Glomerular visceral epithelial cell (primary cell): ENCODE results near the gene HAND1.

Experiments used
- DNase-seq: peaks from one replicate; pipeline ENCODE4 v3.0.0-alpha.2; 2016; ENCODE audit errors: extremely low spot score

The HAND1 gene

GRCh38 chr5:154479160-154479943, 1.3 kb upstream of the HAND1 start:
- DNase-seq = no peak

- no peak for DNase-seq
These were observed 729 bp upstream of the HAND1 start for GRCh38 chr5:154478752-154479159.

DNA sequence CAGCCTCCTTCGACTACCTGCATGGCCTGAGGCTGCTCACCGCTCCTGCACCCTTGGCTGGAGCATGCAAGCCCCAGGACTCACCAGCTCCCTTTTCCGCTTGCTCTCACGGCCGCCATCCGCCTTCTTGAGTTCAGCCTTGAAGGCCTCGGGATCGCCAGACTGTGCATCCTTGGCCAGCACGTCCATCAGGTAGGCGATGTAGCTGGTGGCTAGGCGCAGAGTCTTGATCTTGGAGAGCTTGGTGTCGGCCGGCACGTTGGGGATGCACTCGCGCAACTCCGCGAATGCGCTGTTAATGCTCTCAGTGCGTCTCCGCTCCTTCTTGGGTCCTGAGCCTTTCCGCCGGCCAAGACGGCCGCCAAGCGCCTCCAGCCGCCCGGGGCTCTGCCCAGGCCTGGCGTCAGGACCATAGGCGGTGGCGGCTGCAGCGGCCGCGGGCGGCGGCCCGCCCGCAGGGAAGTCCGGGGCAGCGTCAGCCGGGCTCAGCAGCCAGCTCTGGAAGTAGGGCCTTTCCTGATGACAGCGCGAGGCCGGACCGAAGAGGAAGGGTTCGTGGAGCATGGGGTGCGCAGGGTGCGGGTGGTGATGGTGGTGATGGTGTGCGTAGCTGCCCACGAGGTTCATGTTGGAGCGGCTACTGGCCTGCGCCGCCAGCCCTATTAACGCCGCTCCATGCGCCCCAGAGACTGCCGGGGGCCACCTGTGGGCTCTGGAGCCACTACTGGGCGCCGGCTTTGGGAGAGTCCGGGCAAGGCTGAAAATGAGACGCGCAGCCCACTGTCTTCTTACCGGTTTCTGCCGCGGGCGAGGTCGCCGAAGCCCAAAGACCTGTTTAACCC, 424 bp downstream of the HAND1 start:
- DNase-seq = peak; percentile 22

- no peak for DNase-seq
These were observed 1.4 kb downstream of the HAND1 start for GRCh38 chr5:154476354-154477205.

- no peak for DNase-seq
These were observed 2.3 kb downstream of the HAND1 start for GRCh38 chr5:154475591-154476353.

DNA sequence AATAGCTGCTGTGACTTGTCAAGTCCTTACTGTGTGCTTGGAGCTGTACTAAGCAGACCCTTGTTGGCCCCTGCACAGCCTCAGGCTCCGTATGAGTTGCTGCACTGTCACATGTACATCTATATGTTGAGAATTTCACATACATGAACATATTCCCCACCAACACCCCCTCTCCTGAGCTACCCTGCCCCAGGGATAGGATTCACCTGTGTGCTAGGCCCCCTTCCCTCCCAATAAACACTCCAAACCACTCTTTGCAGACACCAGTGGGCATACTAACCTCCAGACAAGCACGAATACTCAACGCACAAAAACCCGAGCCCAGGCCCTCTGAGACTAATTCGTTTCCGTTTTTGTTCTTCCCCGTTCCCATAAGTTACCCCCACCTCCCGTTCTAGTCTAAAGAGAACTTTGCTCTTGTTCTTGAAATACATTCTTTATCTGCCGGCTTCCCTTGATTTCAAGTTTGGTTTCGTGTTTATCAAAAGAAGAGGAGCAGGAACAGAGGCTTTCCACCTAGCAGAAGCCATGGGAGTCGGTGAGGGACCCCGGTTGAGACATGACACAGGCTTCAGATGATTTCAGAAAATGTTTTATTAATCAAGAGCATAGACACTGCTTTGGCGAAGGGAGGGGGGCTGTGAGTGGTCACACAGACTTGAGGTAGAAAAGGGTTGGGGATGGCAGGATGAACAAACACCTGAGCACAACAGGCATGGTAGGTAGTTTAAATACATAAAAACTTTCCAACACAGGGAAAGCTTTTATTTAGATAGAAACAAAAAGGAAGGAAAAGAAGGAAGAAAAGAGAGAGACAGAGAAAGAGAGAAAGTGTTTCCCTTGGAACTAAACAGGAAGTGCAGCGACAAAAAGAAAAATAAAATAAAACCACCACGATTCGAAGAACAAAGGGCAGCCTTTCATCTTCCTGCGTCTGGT, 3.4 kb downstream of the HAND1 start:
- no peak for DNase-seq

GRCh38 chr5:154473581-154474283, 4.3 kb downstream of the HAND1 start:
- DNase-seq = no peak

DNA sequence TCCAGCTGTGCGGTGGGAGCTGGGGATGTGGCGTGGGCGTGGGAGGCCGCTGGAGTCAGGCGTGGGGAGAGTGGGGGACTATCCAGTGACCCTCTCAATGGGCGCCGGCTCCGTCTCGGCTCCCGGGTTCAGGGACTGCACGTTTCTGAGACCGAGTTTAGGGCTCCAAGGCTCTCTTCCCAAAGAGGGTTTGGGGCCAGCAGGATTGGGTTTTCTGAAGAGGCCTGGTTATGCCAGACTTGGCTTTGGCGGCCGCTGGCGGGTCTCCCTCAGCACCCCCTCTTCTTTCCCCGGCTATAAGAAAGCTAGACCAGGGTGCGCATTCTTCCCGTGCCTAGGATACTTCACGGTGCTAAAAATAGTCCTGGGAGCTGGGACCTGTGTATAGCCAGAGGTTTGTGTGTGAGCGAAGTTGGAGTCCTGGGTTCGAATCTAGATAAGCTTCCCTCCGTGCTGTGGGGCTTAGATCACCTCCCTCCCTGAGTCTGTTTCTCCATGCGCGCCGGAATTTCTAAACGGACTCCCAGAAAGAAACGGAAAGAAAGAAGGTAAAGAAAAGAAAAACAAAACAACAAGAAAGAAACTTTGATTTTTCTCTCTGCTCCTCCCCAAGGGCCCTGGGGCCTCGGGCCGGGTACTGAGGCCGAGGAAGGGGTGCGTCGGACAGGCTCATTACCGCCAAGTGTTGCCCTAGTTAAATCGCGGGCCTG, 5.0 kb downstream of the HAND1 start:
- no peak for DNase-seq

GRCh38 chr5:154470947-154471870, 6.8 kb downstream of the HAND1 start:
- no peak for DNase-seq

- DNase-seq = no peak
These were observed 7.9 kb downstream of the HAND1 start for GRCh38 chr5:154470137-154470536.

GRCh38 chr5:154467655-154468354, 10.2 kb downstream of the HAND1 start:
- peak; percentile 72 for DNase-seq

DNA sequence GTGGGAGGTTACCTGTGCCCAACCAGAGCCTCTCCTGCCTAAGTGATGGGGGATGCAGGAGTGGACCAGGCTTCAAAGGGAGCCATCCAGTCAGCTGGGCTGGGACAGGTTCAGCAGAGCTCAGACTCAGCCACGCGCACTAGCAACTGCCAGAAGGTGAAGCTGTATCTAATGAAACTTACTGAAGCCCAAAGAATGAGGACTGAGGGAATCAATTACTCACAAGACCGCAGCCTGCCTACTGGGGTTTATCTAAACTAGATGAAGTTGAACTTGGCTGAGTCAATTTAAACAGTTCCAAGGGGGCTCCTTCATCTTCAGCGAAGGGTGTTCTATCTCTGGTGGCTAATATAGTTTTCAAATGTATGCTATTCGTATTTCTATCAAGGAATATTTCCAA, 11.4 kb downstream of the HAND1 start:
- DNase-seq = peak; percentile 33

- no peak for DNase-seq
These were observed 11.9 kb downstream of the HAND1 start for GRCh38 chr5:154466147-154466546.

GRCh38 chr5:154465169-154465568, 12.9 kb downstream of the HAND1 start:
- DNase-seq = no peak

- DNase-seq = no peak
These were observed 13.6 kb downstream of the HAND1 start for GRCh38 chr5:154464438-154464837.

DNA sequence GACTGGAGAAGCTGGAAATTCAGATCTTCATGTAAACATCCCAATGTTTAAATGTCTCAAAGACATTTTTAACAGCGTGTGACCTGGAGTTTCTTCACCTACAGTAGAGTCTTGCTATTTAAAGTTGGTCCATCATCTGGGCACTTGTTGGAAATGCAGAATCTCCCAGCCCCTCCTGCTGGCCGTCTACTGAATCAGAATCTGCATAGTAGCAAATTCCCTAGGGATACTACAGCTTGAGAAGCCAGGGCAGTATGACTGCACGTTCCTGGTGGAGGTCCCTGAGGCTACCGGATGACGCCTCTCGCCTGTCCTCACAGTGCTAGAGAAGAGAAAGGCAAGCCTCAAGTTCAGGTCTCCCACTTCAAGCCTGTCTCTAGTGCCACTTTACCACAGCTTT, 16.5 kb downstream of the HAND1 start:
- DNase-seq = no peak

DNA sequence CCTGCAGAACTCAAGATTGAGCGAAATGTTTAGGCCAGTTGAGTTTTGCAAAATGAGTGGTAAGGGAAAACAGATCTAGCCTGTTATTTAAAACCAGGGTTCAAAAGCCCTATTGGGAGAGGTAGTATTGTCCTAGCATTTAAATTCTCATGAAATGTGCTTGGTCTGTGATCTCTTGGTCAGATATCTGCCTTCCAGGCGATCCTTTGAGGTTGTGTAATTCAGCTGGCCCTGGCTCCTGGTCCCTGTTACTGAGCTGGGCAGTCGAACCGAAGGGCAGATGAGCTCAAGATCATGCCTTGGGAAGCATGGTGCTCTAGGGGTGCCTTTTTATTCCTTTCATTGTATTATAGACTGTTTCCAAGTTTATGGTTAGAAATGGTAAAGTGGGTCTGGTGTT, 17.9 kb downstream of the HAND1 start:
- DNase-seq = no peak
